Astrocyte (in vitro differentiated cells and primary cell): ENCODE data around the gene DACT2. TPM values are rescaled to one million over a fixed set of nuclear protein-coding genes. Genes with fewer than 3 reads are reported as not detected.

ENCODE experiments used
- DNase-seq: peaks from one replicate; pipeline ENCODE4 v3.0.0-alpha.2; 2010; ENCODE audit warnings: low read depth
- FAIRE-seq: peaks from 2 replicates; lab custom pipeline; 2011; peaks lifted over from hg19 to GRCh38; lab: Jason Lieb, UNC
- H2AFZ ChIP-seq: 2 replicates; pipeline ENCODE4 v1.6.0; 2012; ENCODE audit warnings: low read depth, low read length, inconsistent platforms
- H3K27ac ChIP-seq: 2 replicates; pipeline ENCODE4 v1.5.1; 2011; ENCODE audit warnings: low read depth, low read length, inconsistent platforms
- H3K27me3 ChIP-seq: 2 replicates; pipeline ENCODE4 v1.6.0; 2011; ENCODE audit warnings: low read length, inconsistent platforms; ENCODE audit not compliant: insufficient read depth
- H3K36me3 ChIP-seq: 2 replicates; pipeline ENCODE4 v1.5.1; 2011; ENCODE audit warnings: low read length, inconsistent platforms; ENCODE audit not compliant: insufficient read depth
- H3K4me1 ChIP-seq: 2 replicates; pipeline ENCODE4 v1.5.1; 2011; ENCODE audit warnings: low read length, inconsistent platforms; ENCODE audit not compliant: insufficient read depth
- H3K4me2 ChIP-seq: 2 replicates; pipeline ENCODE4 v1.6.0; 2012; ENCODE audit warnings: low read length, inconsistent platforms
- H3K4me3 ChIP-seq: 2 replicates; pipeline ENCODE4 v1.5.1; 2011; ENCODE audit warnings: low read depth, mild to moderate bottlenecking, low read length, inconsistent platforms; ENCODE audit not compliant: insufficient read depth
- H3K79me2 ChIP-seq: 2 replicates; pipeline ENCODE4 v1.6.0; 2012; ENCODE audit warnings: mild to moderate bottlenecking, low read length, inconsistent platforms; ENCODE audit not compliant: insufficient read depth
- H3K9ac ChIP-seq: 2 replicates; pipeline ENCODE4 v1.6.0; 2012; ENCODE audit warnings: mild to moderate bottlenecking, low read length, inconsistent platforms
- H3K9me3 ChIP-seq: 2 replicates; pipeline ENCODE4 v1.5.1; 2012; ENCODE audit warnings: low read depth, mild to moderate bottlenecking, low read length, inconsistent platforms; ENCODE audit not compliant: insufficient read depth
- H4K20me1 ChIP-seq: 2 replicates; pipeline ENCODE4 v1.6.0; 2012; ENCODE audit warnings: low read length, inconsistent platforms; ENCODE audit not compliant: insufficient read depth
- H3K27ac Mint-ChIP-seq: one replicate; pipeline ENCODE4 v1.8.0; 2021; ENCODE audit warnings: mild to moderate bottlenecking, mixed read lengths; ENCODE audit not compliant: unreplicated experiment
- H3K27me3 Mint-ChIP-seq: one replicate; pipeline ENCODE4 v1.8.0; 2021; ENCODE audit warnings: low read depth, mixed read lengths; ENCODE audit not compliant: unreplicated experiment
- H3K36me3 Mint-ChIP-seq: one replicate; pipeline ENCODE4 v1.8.0; 2021; ENCODE audit warnings: low read depth, mixed read lengths; ENCODE audit not compliant: unreplicated experiment
- H3K4me1 Mint-ChIP-seq: one replicate; pipeline ENCODE4 v1.8.0; 2021; ENCODE audit warnings: low read depth, mixed read lengths; ENCODE audit not compliant: unreplicated experiment
- H3K4me3 Mint-ChIP-seq: one replicate; pipeline ENCODE4 v1.8.0; 2021; ENCODE audit warnings: mild to moderate bottlenecking, moderate library complexity, mixed read lengths; ENCODE audit not compliant: unreplicated experiment
- H3K9me3 Mint-ChIP-seq: one replicate; pipeline ENCODE4 v1.8.0; 2021; ENCODE audit warnings: mild to moderate bottlenecking, mixed read lengths; ENCODE audit not compliant: unreplicated experiment
- CTCF ChIP-seq: IDR thresholded peaks from 2 replicates; pipeline ENCODE4 v1.5.1; 2011; ENCODE audit warnings: low read depth, mild to moderate bottlenecking, inconsistent platforms, low read length, moderate library complexity; ENCODE audit not compliant: insufficient read depth
- EZH2 ChIP-seq: IDR thresholded peaks from 2 replicates; pipeline ENCODE4 v1.6.1; 2012; ENCODE audit warnings: mild to moderate bottlenecking, low read length, inconsistent platforms; ENCODE audit not compliant: insufficient read depth
- total RNA-seq: library from RNA; stranded (reverse); gene quantifications from 2 replicates; pipeline ENCODE4 v1.2.1, GENCODE V29; 2021

DACT2 gene
- total RNA-seq, 1 donor from 2014 or later, result 0.20 TPM

GRCh38 chr6:168293636-168294530 is 25.7 kb downstream of the DACT2 start:
- Histone ChIP-seq H3K9me3 (peaks cover 5% of the 10 kb centered on the region), H3K4me3 (no peak overlapping the region), H4K20me1 (no peaks in the 10 kb centered on the region), H3K27me3 (no peaks in the 10 kb centered on the region), H3K9ac (no peak overlapping the region), H3K4me2 (no peak overlapping the region), H3K4me1 (no peaks in the 10 kb centered on the region), H2AFZ (no peak overlapping the region), H3K36me3 (no peaks in the 10 kb centered on the region), H3K79me2 (no peaks in the 10 kb centered on the region), H3K27ac (no peak overlapping the region)
- Mint-ChIP-seq H3K4me1 (no peaks in the 10 kb centered on the region), H3K36me3 (peaks cover 4% of the 10 kb centered on the region), H3K27me3 (peaks cover 26% of the 10 kb centered on the region), H3K9me3 (peaks cover 9% of the 10 kb centered on the region), H3K4me3 (no peak overlapping the region), H3K27ac (no peak overlapping the region)
- no peak for DNase-seq
- FAIRE-seq, result no peak
- no peak for TF ChIP-seq CTCF
- no peak for TF ChIP-seq EZH2

- Histone ChIP-seq H3K27ac (no peak overlapping the region), H3K36me3 (no peaks in the 10 kb centered on the region), H3K27me3 (no peaks in the 10 kb centered on the region), H3K4me2 (no peak overlapping the region), H3K4me3 (no peak overlapping the region), H3K79me2 (no peaks in the 10 kb centered on the region), H2AFZ (no peak overlapping the region), H4K20me1 (no peaks in the 10 kb centered on the region), H3K9me3 (peaks cover 5% of the 10 kb centered on the region), H3K4me1 (no peaks in the 10 kb centered on the region), H3K9ac (no peak overlapping the region)
- Mint-ChIP-seq H3K27ac (no peak overlapping the region), H3K4me3 (no peak overlapping the region), H3K27me3 (peaks cover 33% of the 10 kb centered on the region), H3K9me3 (peaks cover 9% of the 10 kb centered on the region), H3K36me3 (peaks cover 4% of the 10 kb centered on the region), H3K4me1 (no peaks in the 10 kb centered on the region)
- DNase-seq, result no peak
- FAIRE-seq, result no peak
- no peak for TF ChIP-seq CTCF
Measured at GRCh38 chr6:168292826-168293225, 26.8 kb downstream of the DACT2 start.

- peaks cover 4% of the 10 kb centered on the region for H3K36me3 Mint-ChIP-seq
- peaks cover 23% of the 10 kb centered on the region for H3K27me3 Mint-ChIP-seq
- H3K9ac ChIP-seq, result no peak overlapping the region
- no peak for TF ChIP-seq CTCF
- no peak for TF ChIP-seq EZH2
- peaks cover 4% of the 10 kb centered on the region for H3K4me1 Mint-ChIP-seq
- no peak overlapping the region for H3K4me3 ChIP-seq
- H3K4me2 ChIP-seq, result no peak overlapping the region
- peaks cover 5% of the 10 kb centered on the region for H3K9me3 ChIP-seq
- peaks cover 9% of the 10 kb centered on the region for H3K9me3 Mint-ChIP-seq
- no peak overlapping the region for H3K27ac ChIP-seq
- H3K27me3 ChIP-seq, result no peaks in the 10 kb centered on the region
- H2AFZ ChIP-seq, result no peak overlapping the region
- H3K4me3 Mint-ChIP-seq, result no peak overlapping the region
- no peaks in the 10 kb centered on the region for H3K4me1 ChIP-seq
- no peaks in the 10 kb centered on the region for H3K36me3 ChIP-seq
- DNase-seq (no peak), FAIRE-seq (no peak)
- no peaks in the 10 kb centered on the region for H4K20me1 ChIP-seq
- no peak overlapping the region for H3K27ac Mint-ChIP-seq
- no peaks in the 10 kb centered on the region for H3K79me2 ChIP-seq
Measured at GRCh38 chr6:168291450-168291849, 28.1 kb downstream of the DACT2 start.
